Prostate gland (tissue), 2 donors: ENCODE results near the gene MLC1.

ENCODE experiments used
- CTCF ChIP-seq, 4 experiments: fragments of 200-600 bp in 2 of 4; fragments of 450-650 bp in 2 of 4; sonication (generic) in 2 of 4; IDR thresholded peaks; 1 replicate in 3 of 4; 2 replicates in 1 of 4; pipeline ENCODE4 v1.5.1; 2016 to 2019; ENCODE audit warnings: antibody characterized with exemption in 4 of 4, mild to moderate bottlenecking in 2 of 4, moderate library complexity in 2 of 4
- POLR2A ChIP-seq: fragments of 450-650 bp; IDR thresholded peaks from one replicate; pipeline ENCODE4 v1.6.1; 2016; ENCODE audit warnings: antibody characterized with exemption, mild to moderate bottlenecking

DNA sequence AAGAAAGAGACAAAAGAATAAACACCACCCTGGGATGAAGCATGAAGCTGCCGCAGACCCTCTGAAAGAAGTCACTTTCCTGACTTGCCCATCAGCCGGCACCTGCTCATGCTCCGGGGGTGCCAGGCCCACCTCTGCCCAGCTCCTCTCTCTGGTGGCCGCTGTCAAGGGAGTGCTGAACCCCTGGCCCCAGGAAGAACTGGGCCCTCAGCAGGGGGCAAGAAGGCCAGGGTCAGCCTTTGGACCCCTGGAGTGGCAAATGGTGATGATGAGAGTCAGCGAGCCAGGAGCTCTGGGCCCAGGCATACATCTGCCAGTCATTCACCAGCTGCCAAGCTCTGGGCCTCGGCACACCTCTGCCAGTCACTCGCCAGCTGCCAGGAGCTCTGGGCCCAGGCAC, 44.5 kb downstream of the MLC1 start:
- no peak for TF ChIP-seq POLR2A
- no peak for TF ChIP-seq CTCF (IDR thresholded peaks at IDR 0.05)
